Osteocyte (in vitro differentiated cells): ENCODE results near the gene NFIX. TPM values are rescaled to one million over a fixed set of nuclear protein-coding genes. Genes with fewer than 3 reads are reported as not detected.
A peak's percentile ranks its signal among the peaks of the same experiment; 100 is the strongest.

Experiments used
- DNase-seq: peaks from one replicate; pipeline ENCODE4 v3.0.0; 2021; ENCODE audit warnings: mixed read lengths; ENCODE audit not compliant: unreplicated experiment; ENCODE audit errors: extremely low spot score
- H3K27ac Mint-ChIP-seq: one replicate; pipeline ENCODE4 v1.8.0; 2021; ENCODE audit warnings: mild to moderate bottlenecking, mixed read lengths; ENCODE audit not compliant: unreplicated experiment
- H3K27me3 Mint-ChIP-seq: one replicate; pipeline ENCODE4 v1.8.0; 2021; ENCODE audit warnings: mixed read lengths; ENCODE audit not compliant: unreplicated experiment
- H3K36me3 Mint-ChIP-seq: one replicate; pipeline ENCODE4 v1.8.0; 2021; ENCODE audit warnings: mixed read lengths; ENCODE audit not compliant: unreplicated experiment
- H3K4me1 Mint-ChIP-seq: one replicate; pipeline ENCODE4 v1.8.0; 2021; ENCODE audit warnings: mixed read lengths; ENCODE audit not compliant: unreplicated experiment
- H3K4me3 Mint-ChIP-seq: one replicate; pipeline ENCODE4 v1.8.0; 2021; ENCODE audit warnings: mild to moderate bottlenecking, moderate library complexity, mixed read lengths; ENCODE audit not compliant: unreplicated experiment
- H3K9me3 Mint-ChIP-seq: one replicate; pipeline ENCODE4 v1.8.0; 2021; ENCODE audit warnings: mixed read lengths; ENCODE audit not compliant: unreplicated experiment
- CTCF ChIP-seq: fragments of 200-600 bp; sonication (generic); IDR thresholded peaks from 2 replicates; pipeline ENCODE4 v1.5.0; 2021; ENCODE audit warnings: antibody characterized with exemption, mild to moderate bottlenecking, moderate library complexity
- total RNA-seq: library from RNA; stranded (reverse); gene quantifications from 2 replicates; pipeline ENCODE4 v1.2.1, GENCODE V29; 2021

NFIX gene
- total RNA-seq, 1 donor from 2014 or later, result 87.0 TPM

GRCh38 chr19:13115936-13116281 lies 120.6 kb downstream of the NFIX start:
- TF ChIP-seq CTCF, result no peak
- Mint-ChIP-seq H3K4me1 (peaks cover 38% of the 10 kb centered on the region), H3K27me3 (no peaks in the 10 kb centered on the region), H3K27ac (peak overlapping the region; percentile 75), H3K9me3 (no peaks in the 10 kb centered on the region), H3K36me3 (peaks cover 2% of the 10 kb centered on the region), H3K4me3 (peak overlapping the region; percentile 96)
- DNase-seq, result no peak

- Mint-ChIP-seq H3K4me1 (peaks cover 44% of the 10 kb centered on the region), H3K27ac (peak within 1 kb of the TSS; percentile 91), H3K36me3 (peaks cover 2% of the 10 kb centered on the region), H3K4me3 (peak within 1 kb of the TSS; percentile 96), H3K9me3 (no peaks in the 10 kb centered on the region), H3K27me3 (no peaks in the 10 kb centered on the region)
- no peak for TF ChIP-seq CTCF
- peak; percentile 94 for DNase-seq
Measured at GRCh38 chr19:13116282-13117175, 121.3 kb downstream of the NFIX start, which contains the start of gene TRMT1. TRMT1 (minus strand) TSS chr19:13116740; CDS start chr19:13116399, 341 bp downstream.

- TF ChIP-seq CTCF, result no peak
- no peaks in the 10 kb centered on the region for H3K27me3 Mint-ChIP-seq
- H3K4me3 Mint-ChIP-seq, result peak overlapping the region; percentile 96
- DNase-seq, result no peak
- no peaks in the 10 kb centered on the region for H3K9me3 Mint-ChIP-seq
- H3K27ac Mint-ChIP-seq, result peak overlapping the region; percentile 91
- peaks cover 2% of the 10 kb centered on the region for H3K36me3 Mint-ChIP-seq
- H3K4me1 Mint-ChIP-seq, result peaks cover 52% of the 10 kb centered on the region
Measured at GRCh38 chr19:13117176-13117771, 122.0 kb downstream of the NFIX start.

- peak; percentile 98 for DNase-seq
- Mint-ChIP-seq H3K27ac (peak within 1 kb of the TSS; percentile 91), H3K9me3 (no peaks in the 10 kb centered on the region), H3K4me1 (peaks cover 56% of the 10 kb centered on the region), H3K4me3 (peak within 1 kb of the TSS; percentile 96), H3K36me3 (no peaks in the 10 kb centered on the region), H3K27me3 (no peaks in the 10 kb centered on the region)
- TF ChIP-seq CTCF, result no peak
Measured at GRCh38 chr19:13117772-13118423, 122.6 kb downstream of the NFIX start, which contains the start of gene NACC1. NACC1 (plus strand) TSS chr19:13118264; CDS start chr19:13135208, 16,944 bp downstream.
